Neuronal stem cell (in vitro differentiated cells): ENCODE results near the gene STOX1.
"Not testable (repeated sequence)": the region's sequence is repeated elsewhere in the genome, so short reads cannot be mapped to it uniquely, and the experiment has no call there.

Experiments used
- DNase-seq: peaks from one replicate; pipeline ENCODE4 v3.0.0-alpha.2; 2013; ENCODE audit warnings: low spot score
- H2AFZ ChIP-seq: one replicate; pipeline ENCODE4 v1.6.1; 2013; ENCODE audit warnings: mild to moderate bottlenecking, low read length, inconsistent platforms
- H2AK5ac ChIP-seq: 2 replicates; pipeline ENCODE4 v1.6.1; 2013; ENCODE audit warnings: low read depth, mild to moderate bottlenecking, inconsistent platforms, low read length, moderate library complexity, mixed read lengths
- H2BK120ac ChIP-seq: 2 replicates; pipeline ENCODE4 v1.6.1; 2013; ENCODE audit warnings: low read depth, mild to moderate bottlenecking, inconsistent platforms, low read length, moderate library complexity, mixed read lengths
- H2BK12ac ChIP-seq: one replicate; pipeline ENCODE4 v1.6.1; 2013; ENCODE audit warnings: low read length, inconsistent platforms
- H2BK15ac ChIP-seq: 2 replicates; pipeline ENCODE4 v1.6.1; 2013; ENCODE audit warnings: mild to moderate bottlenecking, low read length, inconsistent platforms, mixed read lengths
- H2BK5ac ChIP-seq: one replicate; pipeline ENCODE4 v1.6.1; 2013; ENCODE audit warnings: inconsistent platforms, mild to moderate bottlenecking, low read length, moderate library complexity
- H3K14ac ChIP-seq: one replicate; pipeline ENCODE4 v1.6.1; 2013; ENCODE audit warnings: low read length, inconsistent platforms
- H3K18ac ChIP-seq: 2 replicates; pipeline ENCODE4 v1.6.1; 2013; ENCODE audit warnings: low read length, inconsistent platforms
- H3K23ac ChIP-seq: 2 replicates; pipeline ENCODE4 v1.6.1; 2013; ENCODE audit warnings: low read depth, mild to moderate bottlenecking, mixed read lengths, low read length, inconsistent platforms; ENCODE audit not compliant: poor library complexity
- H3K27ac ChIP-seq: replicated peaks from 3 replicates; pipeline ENCODE4 v1.5.1; 2013; ENCODE audit warnings: low read length, inconsistent platforms
- H3K27me3 ChIP-seq, 3 experiments: 2 replicates each; pipeline ENCODE4 v1.6.1; 2013; ENCODE audit warnings: low read length in 3 of 3, mild to moderate bottlenecking in 2 of 3, inconsistent platforms in 1 of 3, low read depth in 1 of 3, mixed read lengths in 1 of 3, moderate library complexity in 1 of 3; ENCODE audit not compliant: control insufficient read depth in 3 of 3, insufficient read depth in 3 of 3
- H3K36me3 ChIP-seq, 2 donors: replicated peaks in 1 of 2; 2 replicates each; pipeline ENCODE4 v1.6.1; 2013; ENCODE audit warnings: low read length in 2 of 2; ENCODE audit not compliant: control insufficient read depth in 2 of 2, insufficient read depth in 2 of 2
- H3K4ac ChIP-seq: 2 replicates; pipeline ENCODE4 v1.6.1; 2013; ENCODE audit warnings: inconsistent platforms, mild to moderate bottlenecking, low read length, moderate library complexity
- H3K4me1 ChIP-seq, 2 donors: 1 replicate in 1 of 2; 2 replicates in 1 of 2; pipeline ENCODE4 v1.6.1; 2013; ENCODE audit warnings: low read length in 2 of 2, low read depth in 1 of 2; ENCODE audit not compliant: control insufficient read depth in 2 of 2, insufficient read depth in 1 of 2
- H3K4me2 ChIP-seq: one replicate; pipeline ENCODE4 v1.6.1; 2013; ENCODE audit warnings: mild to moderate bottlenecking, low read length, inconsistent platforms; ENCODE audit not compliant: insufficient read depth, poor library complexity, severe bottlenecking
- H3K4me3 ChIP-seq, 2 donors: 2 replicates each; pipeline ENCODE4 v1.5.1; 2013; ENCODE audit warnings: low read length in 2 of 2, mild to moderate bottlenecking in 2 of 2, inconsistent platforms in 1 of 2, moderate library complexity in 1 of 2
- H3K79me1 ChIP-seq: one replicate; pipeline ENCODE4 v1.6.1; 2013; ENCODE audit warnings: low read depth, mild to moderate bottlenecking, inconsistent platforms, low read length, moderate library complexity
- H3K9ac ChIP-seq: one replicate; pipeline ENCODE4 v1.6.1; 2013; ENCODE audit warnings: mild to moderate bottlenecking, low read depth, low read length, inconsistent platforms; ENCODE audit not compliant: poor library complexity
- H3K9me3 ChIP-seq, 2 donors: replicated peaks in 1 of 2; 2 replicates each; pipeline versions ENCODE3 to v1.6.1; 2013; ENCODE audit warnings: low read length in 2 of 2, mild to moderate bottlenecking in 2 of 2, inconsistent platforms in 1 of 2, low read depth in 1 of 2, mixed read lengths in 1 of 2, moderate library complexity in 1 of 2; ENCODE audit not compliant: control insufficient read depth in 2 of 2, insufficient read depth in 1 of 2
- H4K8ac ChIP-seq: one replicate; pipeline ENCODE4 v1.6.1; 2013; ENCODE audit warnings: low read depth, mild to moderate bottlenecking, inconsistent platforms, low read length, moderate library complexity
- H4K91ac ChIP-seq: one replicate; pipeline ENCODE4 v1.6.1; 2013; ENCODE audit warnings: low read length, low read depth, mild to moderate bottlenecking, inconsistent platforms; ENCODE audit not compliant: poor library complexity
- WGBS, 2 donors: extraction: QIAGEN DNeasy Blood & Tissue Kit; methylation state at CpG; one replicate each; pipeline ENCODE4 v1.1.7; 2013; ENCODE audit warnings: missing lambda C conversion rate in 2 of 2, mixed read lengths in 1 of 2; ENCODE audit not compliant: insufficient read length in 2 of 2, insufficient replicate concordance in 1 of 2; ENCODE audit errors: extremely low coverage in 2 of 2; 5-methylcytosine and 5-hydroxymethylcytosine counted together

The STOX1 gene

GRCh38 chr10:68864611-68865010 lies 37.3 kb downstream of the STOX1 start:
- Histone ChIP-seq H3K9ac (no peak overlapping the region), H3K4ac (no peak overlapping the region), H2BK120ac (no peak overlapping the region), H2AFZ (no peak overlapping the region), H3K9me3 (peaks cover 8 to 35% of the 10 kb centered on the region in 2 donors), H3K18ac (no peak overlapping the region), H2BK12ac (no peak overlapping the region), H3K79me1 (no peaks in the 10 kb centered on the region), H2BK5ac (no peak overlapping the region), H4K91ac (no peak overlapping the region), H3K23ac (no peak overlapping the region), H2BK15ac (no peak overlapping the region), H3K14ac (no peak overlapping the region), H3K27ac (no peak overlapping the region), H3K4me2 (no peak overlapping the region), H3K27me3 (no peaks in the 10 kb centered on the region), H3K4me1 (no peaks in the 10 kb centered on the region), H4K8ac (no peak overlapping the region), H3K36me3 (no peaks in the 10 kb centered on the region), H3K4me3 (no peak overlapping the region), H2AK5ac (no peak overlapping the region)
- WGBS, 2 donors: no CpG with 5 or more reads among the region's 1 CpG
- no peak for DNase-seq

DNA sequence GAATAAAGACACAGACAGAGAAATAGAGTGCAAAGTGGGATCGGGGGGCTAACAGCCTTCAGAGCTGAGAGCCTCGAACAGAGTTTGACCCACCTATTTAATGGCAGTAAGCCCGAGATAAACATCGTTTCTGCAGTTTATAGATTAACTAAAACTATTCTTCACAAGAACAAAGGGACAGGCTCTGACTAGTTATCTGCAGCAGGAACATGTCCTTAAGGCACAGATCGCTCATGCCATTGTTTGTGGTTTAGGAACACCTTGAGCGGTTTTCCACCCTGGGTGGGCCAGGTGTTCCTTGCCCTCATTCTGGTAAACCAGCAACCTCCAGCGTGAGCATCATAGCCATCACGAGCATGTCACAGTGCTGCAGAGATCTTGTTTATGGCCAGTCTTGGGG lies 40.8 kb downstream of the STOX1 start:
- not testable (repeated sequence) for H3K27ac ChIP-seq, H2BK12ac ChIP-seq, H3K36me3 ChIP-seq, H2AFZ ChIP-seq, H3K4me2 ChIP-seq, H2BK15ac ChIP-seq, H3K4me3 ChIP-seq, H4K8ac ChIP-seq, H3K9ac ChIP-seq, H3K18ac ChIP-seq, H3K14ac ChIP-seq, H3K79me1 ChIP-seq, H2AK5ac ChIP-seq, DNase-seq, H2BK120ac ChIP-seq, H3K4ac ChIP-seq, H3K27me3 ChIP-seq, H3K23ac ChIP-seq, H4K91ac ChIP-seq, H2BK5ac ChIP-seq, H3K4me1 ChIP-seq
- H3K9me3 ChIP-seq: peaks cover 8 to 21% of the 10 kb centered on the region in 2 donors
- WGBS, 2 donors: no CpG with 5 or more reads among the region's 8 CpGs

DNA sequence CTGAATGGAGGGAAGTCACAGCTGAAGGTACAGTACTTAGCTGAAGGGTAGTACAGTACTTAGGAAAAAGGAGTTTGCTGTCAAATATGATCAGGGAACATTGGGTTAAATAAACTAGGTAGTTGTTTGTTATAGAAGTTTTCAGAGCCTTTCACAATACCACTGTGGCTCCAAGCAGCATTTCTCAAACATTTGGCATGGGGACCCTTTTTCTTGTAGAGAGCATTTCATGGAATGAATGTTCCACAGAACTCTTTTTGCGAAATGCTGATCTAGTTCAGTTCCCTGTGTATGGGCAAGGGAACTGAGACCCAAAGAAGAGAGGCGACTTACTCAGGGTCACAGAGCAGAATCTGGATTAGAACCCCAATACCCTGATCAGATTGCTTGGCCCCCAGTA lies 42.3 kb downstream of the STOX1 start:
- H2BK15ac ChIP-seq: no peak overlapping the region
- no peak overlapping the region for H3K4me2 ChIP-seq
- no peak overlapping the region for H3K9ac ChIP-seq
- DNase-seq: no peak
- H3K14ac ChIP-seq: no peak overlapping the region
- H3K4me1 ChIP-seq: peaks cover 9% of the 10 kb centered on the region in 2 donors
- H4K91ac ChIP-seq: no peak overlapping the region
- H3K79me1 ChIP-seq: no peaks in the 10 kb centered on the region
- no peak overlapping the region for H2BK120ac ChIP-seq
- no peak overlapping the region for H2AFZ ChIP-seq
- H2BK5ac ChIP-seq: no peak overlapping the region
- no peak overlapping the region for H3K4ac ChIP-seq
- H3K36me3 ChIP-seq: no peaks in the 10 kb centered on the region
- H2BK12ac ChIP-seq: no peak overlapping the region
- no peak overlapping the region for H4K8ac ChIP-seq
- H3K27ac ChIP-seq: no peak overlapping the region
- WGBS, 2 donors: no CpG with 5 or more reads among the region's 2 CpGs
- H3K9me3 ChIP-seq: peaks cover 8 to 21% of the 10 kb centered on the region in 2 donors
- H3K4me3 ChIP-seq: no peak overlapping the region
- H3K27me3 ChIP-seq: no peaks in the 10 kb centered on the region
- H2AK5ac ChIP-seq: no peak overlapping the region
- no peak overlapping the region for H3K23ac ChIP-seq
- no peak overlapping the region for H3K18ac ChIP-seq

GRCh38 chr10:68870061-68870460 lies 42.7 kb downstream of the STOX1 start:
- Histone ChIP-seq H2BK12ac (no peak overlapping the region), H3K4me3 (no peak overlapping the region), H2BK15ac (no peak overlapping the region), H3K79me1 (no peaks in the 10 kb centered on the region), H2AK5ac (no peak overlapping the region), H3K4me2 (no peak overlapping the region), H2BK5ac (no peak overlapping the region), H3K36me3 (no peaks in the 10 kb centered on the region), H3K18ac (no peak overlapping the region), H3K9ac (no peak overlapping the region), H3K9me3 (peaks cover 8 to 21% of the 10 kb centered on the region in 2 donors), H4K91ac (no peak overlapping the region), H4K8ac (no peak overlapping the region), H3K4me1 (peaks cover 9 to 10% of the 10 kb centered on the region in 2 donors), H2BK120ac (no peak overlapping the region), H2AFZ (no peak overlapping the region), H3K4ac (no peak overlapping the region), H3K27me3 (no peaks in the 10 kb centered on the region), H3K14ac (no peak overlapping the region), H3K27ac (peak overlapping the region; percentile 84), H3K23ac (no peak overlapping the region)
- no peak for DNase-seq
- WGBS, 2 donors: no CpG with 5 or more reads among the region's 2 CpGs
